ENCODE data around the gene CHMP4A. TPM values are rescaled to one million over a fixed set of nuclear protein-coding genes. Genes with fewer than 3 reads are reported as not detected.

CHMP4A gene
- total RNA-seq, 1 experiment from 2014 or later, result 32.7 TPM

DNA sequence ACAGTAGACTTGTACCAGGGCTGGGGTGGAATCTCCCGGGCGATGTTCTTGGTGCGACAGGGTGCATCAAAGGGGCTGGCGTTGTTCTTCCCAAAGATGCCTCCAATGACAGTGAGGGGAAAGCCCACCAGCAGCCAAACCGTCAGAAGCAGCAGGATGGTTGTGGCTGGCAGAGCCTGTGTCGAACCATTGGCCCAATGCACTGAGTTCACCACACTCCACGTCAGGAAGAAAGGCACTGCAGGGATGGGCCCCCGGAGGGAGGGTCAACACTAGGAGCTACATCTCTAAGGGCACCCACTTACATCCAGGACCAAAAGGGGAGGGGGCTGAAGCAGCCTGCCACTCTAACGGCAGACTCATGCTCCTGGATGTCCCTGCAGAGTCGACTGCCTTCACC is 22.9 kb downstream of the CHMP4A start:
- ChIA-PET POLR2A (no interaction called here), CTCF (no interaction called here)
- ATAC-seq, result no peak
- no peak for DNase-seq (ENCODE audit: low spot score)
- Mint-ChIP-seq H3K27me3 (ENCODE audit: low read depth) (no peaks in the 10 kb centered on the region), H3K36me3 (peaks cover 28% of the 10 kb centered on the region), H3K27ac (no peak overlapping the region), H3K4me3 (no peak overlapping the region), H3K4me1 (peaks cover 23% of the 10 kb centered on the region), H3K9me3 (no peaks in the 10 kb centered on the region)
- TF ChIP-seq ZNF423 (CRISPR knock-in tag; IDR thresholded peaks at IDR 0.05) (no peak), NFYB (CRISPR knock-in tag; conservative IDR thresholded peaks at IDR 0.05; ENCODE audit: low read depth) (no peak), GTF2I (CRISPR knock-in tag; conservative IDR thresholded peaks at IDR 0.05) (no peak)
- TF ChIP-seq, protein P1, sequence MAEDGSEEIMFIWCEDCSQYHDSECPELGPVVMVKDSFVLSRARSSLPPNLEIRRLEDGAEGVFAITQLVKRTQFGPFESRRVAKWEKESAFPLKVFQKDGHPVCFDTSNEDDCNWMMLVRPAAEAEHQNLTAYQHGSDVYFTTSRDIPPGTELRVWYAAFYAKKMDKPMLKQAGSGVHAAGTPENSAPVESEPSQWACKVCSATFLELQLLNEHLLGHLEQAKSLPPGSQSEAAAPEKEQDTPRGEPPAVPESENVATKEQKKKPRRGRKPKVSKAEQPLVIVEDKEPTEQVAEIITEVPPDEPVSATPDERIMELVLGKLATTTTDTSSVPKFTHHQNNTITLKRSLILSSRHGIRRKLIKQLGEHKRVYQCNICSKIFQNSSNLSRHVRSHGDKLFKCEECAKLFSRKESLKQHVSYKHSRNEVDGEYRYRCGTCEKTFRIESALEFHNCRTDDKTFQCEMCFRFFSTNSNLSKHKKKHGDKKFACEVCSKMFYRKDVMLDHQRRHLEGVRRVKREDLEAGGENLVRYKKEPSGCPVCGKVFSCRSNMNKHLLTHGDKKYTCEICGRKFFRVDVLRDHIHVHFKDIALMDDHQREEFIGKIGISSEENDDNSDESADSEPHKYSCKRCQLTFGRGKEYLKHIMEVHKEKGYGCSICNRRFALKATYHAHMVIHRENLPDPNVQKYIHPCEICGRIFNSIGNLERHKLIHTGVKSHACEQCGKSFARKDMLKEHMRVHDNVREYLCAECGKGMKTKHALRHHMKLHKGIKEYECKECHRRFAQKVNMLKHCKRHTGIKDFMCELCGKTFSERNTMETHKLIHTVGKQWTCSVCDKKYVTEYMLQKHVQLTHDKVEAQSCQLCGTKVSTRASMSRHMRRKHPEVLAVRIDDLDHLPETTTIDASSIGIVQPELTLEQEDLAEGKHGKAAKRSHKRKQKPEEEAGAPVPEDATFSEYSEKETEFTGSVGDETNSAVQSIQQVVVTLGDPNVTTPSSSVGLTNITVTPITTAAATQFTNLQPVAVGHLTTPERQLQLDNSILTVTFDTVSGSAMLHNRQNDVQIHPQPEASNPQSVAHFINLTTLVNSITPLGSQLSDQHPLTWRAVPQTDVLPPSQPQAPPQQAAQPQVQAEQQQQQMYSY (CRISPR knock-in tag; IDR thresholded peaks at IDR 0.05), result no peak

DNA sequence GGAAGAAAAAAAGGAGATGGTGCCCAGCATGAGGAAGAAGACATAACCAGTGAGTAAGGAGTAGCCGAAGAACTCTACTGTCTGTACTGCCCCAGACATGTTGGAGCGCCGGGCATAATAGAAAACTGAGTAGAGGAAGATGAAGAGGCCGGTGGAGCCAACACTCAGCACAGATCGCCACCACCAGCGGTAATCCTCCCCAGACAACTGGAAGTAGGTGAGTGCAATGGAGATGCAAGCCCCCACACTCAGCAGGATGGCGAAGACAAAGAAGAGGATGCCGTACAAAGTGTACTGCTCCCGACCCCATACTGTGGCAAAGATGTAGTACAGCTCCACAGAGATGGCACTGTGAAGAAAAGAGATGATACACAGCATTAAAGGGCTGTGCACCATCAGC is 23.8 kb downstream of the CHMP4A start:
- Mint-ChIP-seq H3K4me3 (peak overlapping the region; percentile 89), H3K9me3 (no peaks in the 10 kb centered on the region), H3K36me3 (peaks cover 31% of the 10 kb centered on the region), H3K27me3 (ENCODE audit: low read depth) (no peaks in the 10 kb centered on the region), H3K27ac (no peak overlapping the region; the same call in 1 of the 2 replicates), H3K4me1 (peaks cover 18% of the 10 kb centered on the region)
- ChIA-PET POLR2A (interaction anchor here (0.9 to 1.7 kb wide), 6 partner anchors 19 to 75 kb away, joined by 4 to 11 read pairs (median 7); partner anchors contain the start of genes CHMP4A, DCAF11, IRF9 and MDP1), CTCF (interaction anchor here (0.9 to 3.3 kb wide), 7 partner anchors 24 to 75 kb away, joined by 3 to 24 read pairs (median 6); partner anchors contain the start of genes CHMP4A, DCAF11, IRF9 and NRL)
- ATAC-seq (no peak), DNase-seq (ENCODE audit: low spot score) (no peak)
- TF ChIP-seq RELA (CRISPR knock-in tag; IDR thresholded peaks at IDR 0.05; ENCODE audit: borderline replicate concordance) (no peak), FOXJ3 (CRISPR knock-in tag; IDR thresholded peaks at IDR 0.05; ENCODE audit: borderline replicate concordance) (no peak)
- TF ChIP-seq, protein P2, sequence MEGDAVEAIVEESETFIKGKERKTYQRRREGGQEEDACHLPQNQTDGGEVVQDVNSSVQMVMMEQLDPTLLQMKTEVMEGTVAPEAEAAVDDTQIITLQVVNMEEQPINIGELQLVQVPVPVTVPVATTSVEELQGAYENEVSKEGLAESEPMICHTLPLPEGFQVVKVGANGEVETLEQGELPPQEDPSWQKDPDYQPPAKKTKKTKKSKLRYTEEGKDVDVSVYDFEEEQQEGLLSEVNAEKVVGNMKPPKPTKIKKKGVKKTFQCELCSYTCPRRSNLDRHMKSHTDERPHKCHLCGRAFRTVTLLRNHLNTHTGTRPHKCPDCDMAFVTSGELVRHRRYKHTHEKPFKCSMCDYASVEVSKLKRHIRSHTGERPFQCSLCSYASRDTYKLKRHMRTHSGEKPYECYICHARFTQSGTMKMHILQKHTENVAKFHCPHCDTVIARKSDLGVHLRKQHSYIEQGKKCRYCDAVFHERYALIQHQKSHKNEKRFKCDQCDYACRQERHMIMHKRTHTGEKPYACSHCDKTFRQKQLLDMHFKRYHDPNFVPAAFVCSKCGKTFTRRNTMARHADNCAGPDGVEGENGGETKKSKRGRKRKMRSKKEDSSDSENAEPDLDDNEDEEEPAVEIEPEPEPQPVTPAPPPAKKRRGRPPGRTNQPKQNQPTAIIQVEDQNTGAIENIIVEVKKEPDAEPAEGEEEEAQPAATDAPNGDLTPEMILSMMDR (IDR thresholded peaks at IDR 0.05), result no peak
- TF ChIP-seq, protein P3, sequence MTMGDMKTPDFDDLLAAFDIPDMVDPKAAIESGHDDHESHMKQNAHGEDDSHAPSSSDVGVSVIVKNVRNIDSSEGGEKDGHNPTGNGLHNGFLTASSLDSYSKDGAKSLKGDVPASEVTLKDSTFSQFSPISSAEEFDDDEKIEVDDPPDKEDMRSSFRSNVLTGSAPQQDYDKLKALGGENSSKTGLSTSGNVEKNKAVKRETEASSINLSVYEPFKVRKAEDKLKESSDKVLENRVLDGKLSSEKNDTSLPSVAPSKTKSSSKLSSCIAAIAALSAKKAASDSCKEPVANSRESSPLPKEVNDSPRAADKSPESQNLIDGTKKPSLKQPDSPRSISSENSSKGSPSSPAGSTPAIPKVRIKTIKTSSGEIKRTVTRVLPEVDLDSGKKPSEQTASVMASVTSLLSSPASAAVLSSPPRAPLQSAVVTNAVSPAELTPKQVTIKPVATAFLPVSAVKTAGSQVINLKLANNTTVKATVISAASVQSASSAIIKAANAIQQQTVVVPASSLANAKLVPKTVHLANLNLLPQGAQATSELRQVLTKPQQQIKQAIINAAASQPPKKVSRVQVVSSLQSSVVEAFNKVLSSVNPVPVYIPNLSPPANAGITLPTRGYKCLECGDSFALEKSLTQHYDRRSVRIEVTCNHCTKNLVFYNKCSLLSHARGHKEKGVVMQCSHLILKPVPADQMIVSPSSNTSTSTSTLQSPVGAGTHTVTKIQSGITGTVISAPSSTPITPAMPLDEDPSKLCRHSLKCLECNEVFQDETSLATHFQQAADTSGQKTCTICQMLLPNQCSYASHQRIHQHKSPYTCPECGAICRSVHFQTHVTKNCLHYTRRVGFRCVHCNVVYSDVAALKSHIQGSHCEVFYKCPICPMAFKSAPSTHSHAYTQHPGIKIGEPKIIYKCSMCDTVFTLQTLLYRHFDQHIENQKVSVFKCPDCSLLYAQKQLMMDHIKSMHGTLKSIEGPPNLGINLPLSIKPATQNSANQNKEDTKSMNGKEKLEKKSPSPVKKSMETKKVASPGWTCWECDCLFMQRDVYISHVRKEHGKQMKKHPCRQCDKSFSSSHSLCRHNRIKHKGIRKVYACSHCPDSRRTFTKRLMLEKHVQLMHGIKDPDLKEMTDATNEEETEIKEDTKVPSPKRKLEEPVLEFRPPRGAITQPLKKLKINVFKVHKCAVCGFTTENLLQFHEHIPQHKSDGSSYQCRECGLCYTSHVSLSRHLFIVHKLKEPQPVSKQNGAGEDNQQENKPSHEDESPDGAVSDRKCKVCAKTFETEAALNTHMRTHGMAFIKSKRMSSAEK (CRISPR knock-in tag; IDR thresholded peaks at IDR 0.05; ENCODE audit: borderline replicate concordance), result no peak

DNA sequence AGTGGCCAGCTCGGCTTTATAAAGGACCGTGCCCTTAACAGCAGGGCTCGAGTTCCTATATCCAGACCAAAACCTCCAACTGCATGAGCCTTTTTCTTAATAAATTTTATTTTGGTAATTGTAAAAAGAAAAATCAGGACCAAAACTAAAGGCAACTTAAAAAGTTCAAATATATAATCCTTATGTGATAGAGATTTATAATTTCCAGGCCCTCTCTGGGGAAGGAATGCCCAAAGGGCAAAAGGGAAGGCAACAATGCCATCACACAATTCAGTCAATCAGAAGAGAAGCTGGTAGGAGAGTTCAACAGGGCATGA is 24.3 kb downstream of the CHMP4A start:
- POLR2A ChIA-PET, result interaction anchor here (0.9 to 1.7 kb wide), 6 partner anchors 20 to 74 kb away, joined by 4 to 11 read pairs (median 7); partner anchors contain the start of genes CHMP4A, DCAF11, IRF9 and MDP1
- Mint-ChIP-seq H3K4me3 (peak overlapping the region; percentile 89), H3K27ac (no peak overlapping the region; the same call in 1 of the 2 replicates)
- TF ChIP-seq CBFB (CRISPR knock-in tag; IDR thresholded peaks at IDR 0.05; ENCODE audit: low read depth) (no peak), ZNF317 (CRISPR knock-in tag; IDR thresholded peaks at IDR 0.05; ENCODE audit: borderline replicate concordance, low read depth) (no peak), ZBTB21 (CRISPR knock-in tag; IDR thresholded peaks at IDR 0.05; ENCODE audit: borderline replicate concordance) (no peak), FOXK1 (CRISPR knock-in tag; IDR thresholded peaks at IDR 0.05) (no peak), ZNF423 (CRISPR knock-in tag; IDR thresholded peaks at IDR 0.05) (no peak)
- TF ChIP-seq, protein P4, sequence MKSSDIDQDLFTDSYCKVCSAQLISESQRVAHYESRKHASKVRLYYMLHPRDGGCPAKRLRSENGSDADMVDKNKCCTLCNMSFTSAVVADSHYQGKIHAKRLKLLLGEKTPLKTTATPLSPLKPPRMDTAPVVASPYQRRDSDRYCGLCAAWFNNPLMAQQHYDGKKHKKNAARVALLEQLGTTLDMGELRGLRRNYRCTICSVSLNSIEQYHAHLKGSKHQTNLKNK (CRISPR knock-in tag; IDR thresholded peaks at IDR 0.05), result no peak
- TF ChIP-seq, protein P2 (IDR thresholded peaks at IDR 0.05), result no peak
- TF ChIP-seq, protein P5, sequence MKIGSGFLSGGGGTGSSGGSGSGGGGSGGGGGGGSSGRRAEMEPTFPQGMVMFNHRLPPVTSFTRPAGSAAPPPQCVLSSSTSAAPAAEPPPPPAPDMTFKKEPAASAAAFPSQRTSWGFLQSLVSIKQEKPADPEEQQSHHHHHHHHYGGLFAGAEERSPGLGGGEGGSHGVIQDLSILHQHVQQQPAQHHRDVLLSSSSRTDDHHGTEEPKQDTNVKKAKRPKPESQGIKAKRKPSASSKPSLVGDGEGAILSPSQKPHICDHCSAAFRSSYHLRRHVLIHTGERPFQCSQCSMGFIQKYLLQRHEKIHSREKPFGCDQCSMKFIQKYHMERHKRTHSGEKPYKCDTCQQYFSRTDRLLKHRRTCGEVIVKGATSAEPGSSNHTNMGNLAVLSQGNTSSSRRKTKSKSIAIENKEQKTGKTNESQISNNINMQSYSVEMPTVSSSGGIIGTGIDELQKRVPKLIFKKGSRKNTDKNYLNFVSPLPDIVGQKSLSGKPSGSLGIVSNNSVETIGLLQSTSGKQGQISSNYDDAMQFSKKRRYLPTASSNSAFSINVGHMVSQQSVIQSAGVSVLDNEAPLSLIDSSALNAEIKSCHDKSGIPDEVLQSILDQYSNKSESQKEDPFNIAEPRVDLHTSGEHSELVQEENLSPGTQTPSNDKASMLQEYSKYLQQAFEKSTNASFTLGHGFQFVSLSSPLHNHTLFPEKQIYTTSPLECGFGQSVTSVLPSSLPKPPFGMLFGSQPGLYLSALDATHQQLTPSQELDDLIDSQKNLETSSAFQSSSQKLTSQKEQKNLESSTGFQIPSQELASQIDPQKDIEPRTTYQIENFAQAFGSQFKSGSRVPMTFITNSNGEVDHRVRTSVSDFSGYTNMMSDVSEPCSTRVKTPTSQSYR (CRISPR knock-in tag; IDR thresholded peaks at IDR 0.05), result no peak

More for the DNA sequence above, 24.3 kb downstream of the CHMP4A start:
- CTCF ChIA-PET, result interaction anchor here (0.9 to 3.3 kb wide), 9 partner anchors 17 to 243 kb away, joined by 3 to 24 read pairs (median 4); partner anchors contain the start of genes CHMP4A, DCAF11, IRF9 and NRL
- Mint-ChIP-seq H3K4me1 (peaks cover 16% of the 10 kb centered on the region), H3K9me3 (no peaks in the 10 kb centered on the region), H3K36me3 (peaks cover 31% of the 10 kb centered on the region), H3K27me3 (ENCODE audit: low read depth) (no peaks in the 10 kb centered on the region)
- ATAC-seq, result no peak
- no peak for DNase-seq (ENCODE audit: low spot score)
